Panc1 (cell line): Measurements from ENCODE around the gene ATRNL1. TPM values are rescaled to one million over a fixed set of nuclear protein-coding genes. Genes with fewer than 3 reads are reported as not detected.

Experiments used
- ATAC-seq: fragments of 200-7000 bp; cut with Tn5 transposase; 2 replicates; pipeline ENCODE4 v1.9.1; 2020; ENCODE audit warnings: mild to moderate bottlenecking, moderate library complexity
- BruUV-seq: library from RNA; stranded (reverse); fragments of 400-500 nt; replicated peaks from 2 replicates; lab custom pipeline; 2021; lab: Mats Ljungman, UMichigan
- CTCF ChIA-PET: fragments of 300-600 bp; sonication (Branson Sonifier 250); formaldehyde crosslinking; loops from one replicate; lab custom pipeline; 2022; ENCODE audit warnings: antibody characterized with exemption; lab: Charles Lee
- POLR2A ChIA-PET: fragments of 300-600 bp; sonication (Branson Sonifier 250); formaldehyde crosslinking; loops from one replicate; lab custom pipeline; 2022; ENCODE audit warnings: antibody characterized with exemption; lab: Charles Lee
- DNase-seq: peaks from one replicate; pipeline ENCODE4 v3.0.0-alpha.2; 2010; ENCODE audit warnings: low read depth, low spot score
- H3K27ac ChIP-seq: 2 replicates; pipeline ENCODE4 v1.5.1; 2011; ENCODE audit warnings: mild to moderate bottlenecking, low read length, inconsistent platforms
- H3K27me3 ChIP-seq: fragments of 200-500 bp; sonication (Bioruptor generic); 2 replicates; pipeline ENCODE4 v1.6.0; 2014; ENCODE audit warnings: low read length, inconsistent platforms; ENCODE audit not compliant: control insufficient read depth, insufficient read depth
- H3K36me3 ChIP-seq: fragments of 200-500 bp; sonication (Bioruptor generic); 2 replicates; pipeline ENCODE4 v1.5.1; 2014; ENCODE audit warnings: inconsistent platforms, mild to moderate bottlenecking, low read length, moderate library complexity; ENCODE audit not compliant: control insufficient read depth, insufficient read depth
- H3K4me1 ChIP-seq: 2 replicates; pipeline ENCODE4 v1.5.1; 2011; ENCODE audit warnings: inconsistent platforms, mild to moderate bottlenecking, low read length, moderate library complexity; ENCODE audit not compliant: control insufficient read depth, insufficient read depth
- H3K4me3 ChIP-seq, 2 experiments: 2 replicates each; pipeline ENCODE4 v1.5.1; 2011 to 2012; ENCODE audit warnings: low read depth in 2 of 2, low read length in 2 of 2, mild to moderate bottlenecking in 2 of 2, inconsistent platforms in 1 of 2, moderate library complexity in 1 of 2
- H3K9me3 ChIP-seq: fragments of 200-500 bp; sonication (Bioruptor generic); 2 replicates; pipeline ENCODE4 v1.5.1; 2014; ENCODE audit warnings: low read depth, mild to moderate bottlenecking, inconsistent platforms, low read length, moderate library complexity; ENCODE audit not compliant: control insufficient read depth, insufficient read depth
- CTCF ChIP-seq: fragments of 450-650 bp; IDR thresholded peaks from 2 replicates; pipeline ENCODE4 v1.5.1; 2017; ENCODE audit warnings: mild to moderate bottlenecking
- POLR2AphosphoS5 ChIP-seq: IDR thresholded peaks from 2 replicates; pipeline ENCODE4 v1.6.1; 2012; ENCODE audit warnings: mild to moderate bottlenecking, low read depth, low read length, moderate library complexity
- REST ChIP-seq, 2 experiments: IDR thresholded peaks; 2 replicates each; pipeline ENCODE4 v1.6.1; 2011 to 2012; ENCODE audit warnings: low read depth in 2 of 2, control low read depth in 1 of 2, low read length in 1 of 2, mild to moderate bottlenecking in 1 of 2, moderate library complexity in 1 of 2; ENCODE audit not compliant: insufficient read depth in 1 of 2
- SIN3A ChIP-seq: IDR thresholded peaks from 2 replicates; pipeline ENCODE4 v1.6.1; 2012; ENCODE audit warnings: low read depth, mild to moderate bottlenecking, low read length, moderate library complexity, borderline replicate concordance; ENCODE audit not compliant: insufficient read depth
- TCF7L2 ChIP-seq: IDR thresholded peaks from 2 replicates; pipeline ENCODE4 v1.6.1; 2011; ENCODE audit warnings: mild to moderate bottlenecking, low read depth, low read length, inconsistent platforms
- in situ Hi-C: cut with HindIII; loops from 2 replicates; pipeline ENCODE4 v1.10.0; 2016; ENCODE audit warnings: low sequenced_read_pairs, low pct_unique_long_range_greater_than_20kb
- intact Hi-C: fragments of 100-400 bp; cut with micrococcal nuclease; formaldehyde crosslinking; loops from one replicate; pipeline ENCODE4 v1.10.0; 2022; ENCODE audit not compliant: unreplicated experiment
- total RNA-seq: library from RNA; stranded (reverse); gene quantifications from one replicate; pipeline ENCODE4 v1.2.1, GENCODE V29; 2021; ENCODE audit not compliant: unreplicated experiment

ATRNL1 gene
- total RNA-seq, 1 experiment from 2014 or later = 17.1 TPM

- no TSS peak for BruUV-seq
- ChIA-PET POLR2A (no interaction called here), CTCF (no interaction called here)
- DNase-seq = no peak
- ATAC-seq = no peak
- H3K4me3 ChIP-seq = no peak overlapping the region
- no peak overlapping the region for H3K27ac ChIP-seq
- TF ChIP-seq POLR2AphosphoS5 = no peak
- no peak for TF ChIP-seq SIN3A
- no peak for TF ChIP-seq TCF7L2
- TF ChIP-seq REST (IDR thresholded peaks at IDR 0.05; ENCODE audit: insufficient read depth in 1 of 2, low read depth in 2 of 2, low read length in 1 of 2) = no peak
- no peak for TF ChIP-seq CTCF
- in situ Hi-C loops = no loop called here
- H3K9me3 ChIP-seq = no peaks in the 10 kb centered on the region
- H3K36me3 ChIP-seq = no peaks in the 10 kb centered on the region
- H3K27me3 ChIP-seq = no peaks in the 10 kb centered on the region; the same call in 1 of the 2 replicates
- no peaks in the 10 kb centered on the region for H3K4me1 ChIP-seq
- intact Hi-C loops = no loop called here
These were observed 899.2 kb downstream of the ATRNL1 start for GRCh38 chr10:115992236-115992986.

- TF ChIP-seq CTCF = no peak
- no peak for TF ChIP-seq SIN3A
- no peak for TF ChIP-seq POLR2AphosphoS5
- Histone ChIP-seq H3K4me1 (no peaks in the 10 kb centered on the region; the same call in 1 of the 2 replicates), H3K4me3 (no peak overlapping the region), H3K27me3 (no peaks in the 10 kb centered on the region; the same call in 1 of the 2 replicates), H3K9me3 (no peaks in the 10 kb centered on the region), H3K36me3 (no peaks in the 10 kb centered on the region), H3K27ac (no peak overlapping the region)
- ChIA-PET CTCF (no interaction called here), POLR2A (no interaction called here)
- in situ Hi-C loops (no loop called here), intact Hi-C loops (no loop called here)
- no TSS peak for BruUV-seq
- no peak for DNase-seq
- ATAC-seq = no peak
These were observed 902.9 kb downstream of the ATRNL1 start for GRCh38 chr10:115996031-115996430.
